HG03521 (cell line): Measurements from ENCODE around the gene SSH2.
A peak's percentile ranks its signal among the peaks of the same experiment; 100 is the strongest.
"Not testable (repeated sequence)": the region's sequence is repeated elsewhere in the genome, so short reads cannot be mapped to it uniquely, and the experiment has no call there.

ENCODE experiments used
- ATAC-seq: cut with Tn5 transposase; IDR thresholded peaks from one replicate; pipeline ENCODE4 v1.9.1; 2021; ENCODE audit warnings: mild to moderate bottlenecking, moderate library complexity; ENCODE audit not compliant: unreplicated experiment

Gene SSH2

DNA sequence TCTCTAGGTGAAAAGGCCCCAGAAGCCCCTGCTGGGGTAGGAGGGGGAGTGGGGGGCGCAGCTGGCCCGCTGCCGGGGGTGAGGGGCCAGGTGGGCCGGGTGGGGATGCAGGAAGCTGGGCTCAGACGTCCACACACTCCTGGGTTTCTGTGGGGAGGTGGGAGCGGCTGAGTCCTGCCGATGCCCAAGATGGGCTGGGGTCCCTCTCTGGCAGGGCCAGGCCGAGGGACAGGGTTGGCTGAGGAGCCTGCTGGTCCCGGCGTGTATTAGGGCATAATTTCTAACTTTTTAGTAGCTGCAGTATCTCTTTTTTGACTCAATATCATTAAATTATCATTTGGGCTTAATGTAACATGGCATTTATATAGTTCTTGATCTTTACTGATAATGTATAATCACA, 185.9 kb downstream of the SSH2 start:
- ATAC-seq = no peak

GRCh38 chr17:29742210-29742513, 187.9 kb downstream of the SSH2 start:
- no peak for ATAC-seq

DNA sequence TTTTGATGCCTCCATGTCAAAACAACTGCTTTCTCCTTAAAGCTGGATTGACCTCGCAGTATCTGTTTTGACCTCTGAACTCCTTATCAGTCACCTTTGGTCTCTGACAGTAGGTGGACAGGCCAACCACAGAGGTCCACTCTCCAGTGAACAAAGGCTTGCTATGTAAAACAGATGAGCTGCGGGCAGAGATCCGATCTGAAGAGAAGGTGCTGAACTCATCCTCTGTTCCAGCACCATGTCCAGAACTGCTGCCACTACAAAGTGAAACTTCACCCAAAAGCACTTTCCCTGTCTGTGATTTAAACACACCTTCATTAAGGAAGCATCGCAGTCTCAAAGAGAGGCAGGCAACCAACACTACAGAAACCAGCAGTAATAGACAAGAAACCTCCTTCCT, 190.0 kb downstream of the SSH2 start:
- ATAC-seq = no peak

DNA sequence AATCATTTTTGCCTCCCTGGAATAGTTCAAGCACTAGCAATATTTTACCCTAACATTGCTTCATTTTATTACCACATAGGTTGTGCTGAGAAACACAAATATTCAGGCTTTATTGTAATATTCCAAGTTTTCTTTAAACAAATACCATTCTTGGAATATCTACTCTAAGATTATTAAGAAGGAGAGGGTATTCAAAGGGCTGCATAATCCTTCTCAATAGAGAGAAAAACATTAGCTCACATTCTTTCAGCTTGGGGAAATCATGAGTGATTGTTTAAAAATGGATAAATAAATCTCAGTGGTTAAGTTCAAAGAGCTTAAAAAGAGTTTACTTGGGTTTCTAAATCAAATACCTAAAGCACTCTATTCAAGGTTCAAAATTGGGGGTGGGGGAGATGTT, 195.4 kb downstream of the SSH2 start:
- no peak for ATAC-seq

- no peak for ATAC-seq
These were observed 196.9 kb downstream of the SSH2 start for GRCh38 chr17:29733166-29733565.

DNA sequence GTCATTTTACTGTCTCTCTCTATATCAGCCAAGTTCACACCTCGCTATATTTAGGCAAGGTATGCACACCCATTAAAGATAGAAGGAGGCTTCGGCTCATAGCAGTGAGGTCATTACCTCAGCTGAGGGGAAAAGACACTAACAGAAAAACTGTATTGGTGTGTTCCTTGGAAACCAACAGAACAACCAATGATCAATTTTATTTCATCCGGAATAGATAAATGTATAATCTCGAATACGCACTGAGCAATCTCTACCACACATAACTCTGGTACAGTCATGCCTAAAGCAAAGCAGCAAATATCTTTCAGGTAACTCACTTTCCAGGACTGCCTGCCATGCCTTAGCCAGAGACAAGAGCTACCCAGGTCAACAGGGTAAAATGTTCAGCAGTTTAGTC, 197.4 kb downstream of the SSH2 start:
- ATAC-seq = no peak

- ATAC-seq = no peak
These were observed 197.8 kb downstream of the SSH2 start for GRCh38 chr17:29732209-29732608.

GRCh38 chr17:29731589-29731929, 198.5 kb downstream of the SSH2 start:
- ATAC-seq = no peak

DNA sequence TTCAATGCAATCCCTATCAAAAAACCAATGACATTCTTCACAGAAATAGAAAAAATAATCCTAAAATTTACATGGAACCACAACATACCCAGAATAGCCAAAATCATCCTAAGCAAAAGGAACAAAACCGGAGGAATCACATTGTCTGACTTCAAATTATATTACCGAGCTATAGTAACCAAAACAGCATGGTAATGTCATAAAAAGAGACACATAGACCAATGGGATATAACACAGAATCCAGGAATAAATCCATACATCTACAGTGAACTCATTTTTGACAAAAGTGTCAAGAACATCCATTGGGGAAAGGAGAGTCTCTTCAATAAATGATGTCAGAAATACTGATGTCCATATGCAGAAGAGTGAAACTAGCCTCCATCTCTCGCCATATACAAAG, 201.5 kb downstream of the SSH2 start:
- ATAC-seq = no peak

- ATAC-seq = no peak
These were observed 203.2 kb downstream of the SSH2 start for GRCh38 chr17:29726715-29727252.

DNA sequence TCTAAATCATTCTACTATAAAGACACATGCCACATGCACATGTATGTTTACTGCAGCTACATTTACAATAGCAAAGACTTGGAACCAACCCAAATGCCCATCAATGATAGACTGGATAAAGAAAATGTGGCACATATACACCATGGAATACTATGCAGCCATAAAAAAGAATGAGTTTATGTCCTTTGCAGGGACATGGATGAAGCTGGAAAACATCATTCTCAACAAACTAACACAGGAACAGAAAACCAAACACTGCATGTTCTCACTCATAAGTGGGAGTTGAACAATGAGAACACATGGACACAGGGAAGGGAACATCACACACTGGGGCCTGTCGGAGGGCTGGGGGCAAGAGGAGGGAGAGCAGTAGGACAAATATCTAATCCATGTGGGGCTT, 204.6 kb downstream of the SSH2 start:
- ATAC-seq = not testable (repeated sequence)

- no peak for ATAC-seq
These were observed 206.6 kb downstream of the SSH2 start for GRCh38 chr17:29723278-29724047.

GRCh38 chr17:29722411-29723198, 207.4 kb downstream of the SSH2 start:
- peak; percentile 76 for ATAC-seq

DNA sequence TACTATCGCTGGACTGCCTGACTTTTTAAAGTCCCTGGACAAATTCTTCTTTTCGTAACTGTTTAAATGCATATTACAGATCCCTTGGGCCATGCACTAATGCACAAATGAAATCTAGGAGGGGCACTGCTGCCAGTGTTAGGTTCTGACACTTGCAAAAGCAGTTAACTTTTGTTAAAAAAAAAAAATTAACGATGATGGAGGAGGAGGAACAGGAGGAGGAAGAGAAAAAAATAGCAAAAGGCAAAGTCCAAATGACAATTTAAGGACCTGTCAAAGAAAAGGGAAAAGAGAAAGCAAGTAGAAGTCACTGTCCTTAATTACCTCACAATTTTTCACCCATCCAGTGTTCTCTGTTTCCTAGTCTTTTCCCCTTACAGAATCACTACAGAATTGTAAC, 209.5 kb downstream of the SSH2 start:
- no peak for ATAC-seq

GRCh38 chr17:29719469-29719868, 210.6 kb downstream of the SSH2 start:
- ATAC-seq = no peak

- ATAC-seq = no peak
These were observed 211.5 kb downstream of the SSH2 start for GRCh38 chr17:29718446-29719039.

DNA sequence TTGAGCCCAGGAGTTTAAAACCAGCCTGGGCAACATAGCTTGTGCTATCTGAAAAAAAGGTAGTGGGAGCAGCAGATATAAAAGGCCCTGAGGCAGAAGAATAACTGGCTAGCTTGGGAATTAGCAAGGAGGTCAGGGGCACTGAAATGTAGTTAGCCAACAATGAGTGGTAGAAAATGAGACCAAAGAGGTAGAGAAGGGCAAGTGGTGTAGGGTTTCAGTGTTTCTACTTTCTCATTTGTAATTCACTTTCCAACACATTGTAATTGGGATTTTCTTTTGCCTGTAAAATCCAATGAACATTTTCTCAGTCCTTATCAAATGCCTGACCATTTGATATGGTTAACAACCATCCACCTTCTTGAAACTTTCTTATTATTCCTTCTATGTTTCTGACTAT, 212.2 kb downstream of the SSH2 start:
- no peak for ATAC-seq

DNA sequence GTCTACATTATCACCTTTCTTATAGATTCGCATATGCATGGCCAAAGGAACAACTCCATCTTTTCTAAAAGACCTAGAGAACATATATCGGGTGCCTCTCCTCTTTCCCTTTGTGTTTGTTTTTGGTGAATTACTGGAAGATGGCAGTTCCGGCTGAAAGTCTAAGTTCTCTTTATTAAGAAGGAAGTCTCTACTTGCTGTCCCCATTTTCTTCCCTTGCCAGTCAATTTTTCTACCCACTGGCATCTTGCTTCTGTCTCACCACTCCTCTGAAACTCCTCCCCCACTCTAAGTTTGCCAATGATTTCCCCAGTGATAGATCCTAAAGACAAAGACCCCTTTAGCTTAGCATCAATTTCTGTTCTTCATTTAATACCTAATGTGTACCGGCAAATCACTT, 213.5 kb downstream of the SSH2 start:
- no peak for ATAC-seq

- no peak for ATAC-seq
These were observed 214.3 kb downstream of the SSH2 start for GRCh38 chr17:29715680-29716079.

DNA sequence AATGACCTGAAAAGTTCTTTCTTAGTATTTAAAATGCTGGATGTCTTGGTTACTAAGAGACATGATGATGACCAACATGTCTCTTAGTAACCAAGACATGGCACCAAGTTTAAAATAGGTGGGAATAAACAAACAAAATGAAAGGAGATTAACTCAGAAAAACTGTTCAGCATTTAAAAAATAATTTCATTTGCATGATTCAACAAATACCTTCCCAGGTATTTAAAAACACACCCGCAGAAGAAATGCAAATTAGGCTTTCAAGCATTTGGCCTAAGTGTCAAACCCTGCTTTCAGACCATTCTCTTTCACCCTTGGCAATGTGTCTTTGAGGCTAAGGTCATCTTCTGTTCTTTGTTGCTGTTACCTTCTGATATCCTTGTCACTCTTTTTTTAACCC, 215.9 kb downstream of the SSH2 start:
- no peak for ATAC-seq

- ATAC-seq = no peak
These were observed 216.4 kb downstream of the SSH2 start for GRCh38 chr17:29713626-29714025.
